ENCODE results near the gene MRPL36. TPM values are rescaled to one million over a fixed set of nuclear protein-coding genes. Genes with fewer than 3 reads are reported as not detected.
A peak's percentile ranks its signal among the peaks of the same experiment; 100 is the strongest.

MRPL36 gene
- total RNA-seq, 1 experiment from 2014 or later, result 61.2 TPM

DNA sequence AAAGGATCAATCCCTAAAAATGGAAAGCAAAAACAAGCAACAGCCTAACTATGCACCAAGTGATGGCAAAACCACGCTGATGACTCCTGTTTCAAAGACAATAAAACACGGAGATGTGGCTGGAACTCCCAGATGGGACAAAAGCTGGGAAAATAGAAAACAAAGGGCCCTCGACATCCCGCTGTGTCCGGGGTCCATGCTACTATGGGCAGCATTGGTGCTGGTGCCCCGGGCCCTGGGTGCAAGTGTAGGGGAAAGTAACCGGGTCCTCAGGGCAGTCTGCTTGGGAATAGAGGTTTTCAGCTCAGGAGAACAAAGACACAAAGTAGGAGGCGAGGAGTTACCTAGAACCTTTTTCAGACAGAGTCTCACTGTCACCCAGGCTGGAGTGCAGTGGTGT is 46.1 kb downstream of the MRPL36 start (continued):
- TF ChIP-seq ATF3 (CRISPR knock-in tag; conservative IDR thresholded peaks at IDR 0.05), result no peak
- TF ChIP-seq ZBTB43 (CRISPR knock-in tag; IDR thresholded peaks at IDR 0.05), result no peak
- no peak for TF ChIP-seq ZNF121 (CRISPR knock-in tag; IDR thresholded peaks at IDR 0.05)
- TF ChIP-seq AR (CRISPR knock-in tag; IDR thresholded peaks at IDR 0.05), result no peak
- TF ChIP-seq, protein P1, sequence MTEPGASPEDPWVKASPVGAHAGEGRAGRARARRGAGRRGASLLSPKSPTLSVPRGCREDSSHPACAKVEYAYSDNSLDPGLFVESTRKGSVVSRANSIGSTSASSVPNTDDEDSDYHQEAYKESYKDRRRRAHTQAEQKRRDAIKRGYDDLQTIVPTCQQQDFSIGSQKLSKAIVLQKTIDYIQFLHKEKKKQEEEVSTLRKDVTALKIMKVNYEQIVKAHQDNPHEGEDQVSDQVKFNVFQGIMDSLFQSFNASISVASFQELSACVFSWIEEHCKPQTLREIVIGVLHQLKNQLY (CRISPR knock-in tag; IDR thresholded peaks at IDR 0.05), result no peak
- TF ChIP-seq, protein P2, sequence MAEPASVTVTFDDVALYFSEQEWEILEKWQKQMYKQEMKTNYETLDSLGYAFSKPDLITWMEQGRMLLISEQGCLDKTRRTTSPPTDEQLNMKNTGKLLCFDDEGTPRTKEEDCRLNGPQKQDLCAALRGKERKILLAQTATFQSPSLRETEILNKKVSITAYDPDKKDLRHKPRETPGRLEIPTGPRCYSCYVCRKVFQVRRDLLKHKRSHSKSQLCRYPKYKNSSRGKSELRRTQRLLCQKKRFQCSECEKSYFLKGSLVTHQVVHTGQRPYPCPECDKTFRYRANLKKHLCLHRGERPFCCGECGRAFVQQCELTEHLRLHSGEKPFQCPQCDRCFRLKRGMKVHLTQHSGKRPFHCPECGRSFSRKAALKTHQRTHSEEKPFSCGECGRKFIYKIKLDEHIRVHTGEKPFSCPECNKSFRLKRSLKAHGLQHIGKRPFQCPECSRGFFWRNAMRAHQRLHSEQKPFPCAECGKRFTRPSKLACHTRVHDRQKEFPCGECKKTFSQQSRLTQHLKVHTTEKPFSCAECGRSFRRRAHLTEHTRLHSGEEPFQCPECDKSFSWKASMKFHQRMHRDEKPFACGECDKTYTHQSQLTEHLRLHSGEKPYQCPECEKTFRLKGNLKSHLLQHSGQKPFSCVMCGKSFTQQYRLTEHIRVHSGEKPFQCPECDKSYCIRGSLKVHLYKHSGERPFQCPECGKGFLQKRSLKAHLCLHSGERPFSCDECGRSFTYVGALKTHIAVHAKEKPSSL (CRISPR knock-in tag; conservative IDR thresholded peaks at IDR 0.05), result no peak
- no peak for TF ChIP-seq FOXK1 (CRISPR knock-in tag; IDR thresholded peaks at IDR 0.05)

- ChIA-PET POLR2A (no interaction called here), CTCF (interaction anchor here (2.8 kb wide), 1 partner anchor 11 kb away, joined by 10 read pairs; no protein-coding TSS in a partner anchor)
- Mint-ChIP-seq H3K4me1 (peaks cover 21% of the 10 kb centered on the region), H3K27me3 (ENCODE audit: low read depth) (no peaks in the 10 kb centered on the region), H3K36me3 (no peaks in the 10 kb centered on the region), H3K4me3 (no peak overlapping the region), H3K9me3 (0 out of 2 replicates have a peak, but pooled peaks cover 3% of the 10 kb centered on the region), H3K27ac (no peak overlapping the region)
- DNase-seq (ENCODE audit: low spot score) (peak; percentile 7), ATAC-seq (no peak)
- TF ChIP-seq, protein P3, sequence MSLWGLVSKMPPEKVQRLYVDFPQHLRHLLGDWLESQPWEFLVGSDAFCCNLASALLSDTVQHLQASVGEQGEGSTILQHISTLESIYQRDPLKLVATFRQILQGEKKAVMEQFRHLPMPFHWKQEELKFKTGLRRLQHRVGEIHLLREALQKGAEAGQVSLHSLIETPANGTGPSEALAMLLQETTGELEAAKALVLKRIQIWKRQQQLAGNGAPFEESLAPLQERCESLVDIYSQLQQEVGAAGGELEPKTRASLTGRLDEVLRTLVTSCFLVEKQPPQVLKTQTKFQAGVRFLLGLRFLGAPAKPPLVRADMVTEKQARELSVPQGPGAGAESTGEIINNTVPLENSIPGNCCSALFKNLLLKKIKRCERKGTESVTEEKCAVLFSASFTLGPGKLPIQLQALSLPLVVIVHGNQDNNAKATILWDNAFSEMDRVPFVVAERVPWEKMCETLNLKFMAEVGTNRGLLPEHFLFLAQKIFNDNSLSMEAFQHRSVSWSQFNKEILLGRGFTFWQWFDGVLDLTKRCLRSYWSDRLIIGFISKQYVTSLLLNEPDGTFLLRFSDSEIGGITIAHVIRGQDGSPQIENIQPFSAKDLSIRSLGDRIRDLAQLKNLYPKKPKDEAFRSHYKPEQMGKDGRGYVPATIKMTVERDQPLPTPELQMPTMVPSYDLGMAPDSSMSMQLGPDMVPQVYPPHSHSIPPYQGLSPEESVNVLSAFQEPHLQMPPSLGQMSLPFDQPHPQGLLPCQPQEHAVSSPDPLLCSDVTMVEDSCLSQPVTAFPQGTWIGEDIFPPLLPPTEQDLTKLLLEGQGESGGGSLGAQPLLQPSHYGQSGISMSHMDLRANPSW (CRISPR knock-in tag; conservative IDR thresholded peaks at IDR 0.05; ENCODE audit: low read depth), result no peak
- no peak for TF ChIP-seq HMGA2 (CRISPR knock-in tag; IDR thresholded peaks at IDR 0.05)
- TF ChIP-seq JAZF1 (CRISPR knock-in tag; IDR thresholded peaks at IDR 0.05), result no peak
- TF ChIP-seq KAT7 (CRISPR knock-in tag; IDR thresholded peaks at IDR 0.05; ENCODE audit: borderline replicate concordance), result no peak
- TF ChIP-seq, protein P4, sequence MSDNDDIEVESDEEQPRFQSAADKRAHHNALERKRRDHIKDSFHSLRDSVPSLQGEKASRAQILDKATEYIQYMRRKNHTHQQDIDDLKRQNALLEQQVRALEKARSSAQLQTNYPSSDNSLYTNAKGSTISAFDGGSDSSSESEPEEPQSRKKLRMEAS (CRISPR knock-in tag; IDR thresholded peaks at IDR 0.05), result no peak
- TF ChIP-seq, protein P5, sequence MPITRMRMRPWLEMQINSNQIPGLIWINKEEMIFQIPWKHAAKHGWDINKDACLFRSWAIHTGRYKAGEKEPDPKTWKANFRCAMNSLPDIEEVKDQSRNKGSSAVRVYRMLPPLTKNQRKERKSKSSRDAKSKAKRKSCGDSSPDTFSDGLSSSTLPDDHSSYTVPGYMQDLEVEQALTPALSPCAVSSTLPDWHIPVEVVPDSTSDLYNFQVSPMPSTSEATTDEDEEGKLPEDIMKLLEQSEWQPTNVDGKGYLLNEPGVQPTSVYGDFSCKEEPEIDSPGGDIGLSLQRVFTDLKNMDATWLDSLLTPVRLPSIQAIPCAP (CRISPR knock-in tag; IDR thresholded peaks at IDR 0.05), result no peak
- no peak for TF ChIP-seq NFATC4 (CRISPR knock-in tag; IDR thresholded peaks at IDR 0.05)
- TF ChIP-seq, protein P6, sequence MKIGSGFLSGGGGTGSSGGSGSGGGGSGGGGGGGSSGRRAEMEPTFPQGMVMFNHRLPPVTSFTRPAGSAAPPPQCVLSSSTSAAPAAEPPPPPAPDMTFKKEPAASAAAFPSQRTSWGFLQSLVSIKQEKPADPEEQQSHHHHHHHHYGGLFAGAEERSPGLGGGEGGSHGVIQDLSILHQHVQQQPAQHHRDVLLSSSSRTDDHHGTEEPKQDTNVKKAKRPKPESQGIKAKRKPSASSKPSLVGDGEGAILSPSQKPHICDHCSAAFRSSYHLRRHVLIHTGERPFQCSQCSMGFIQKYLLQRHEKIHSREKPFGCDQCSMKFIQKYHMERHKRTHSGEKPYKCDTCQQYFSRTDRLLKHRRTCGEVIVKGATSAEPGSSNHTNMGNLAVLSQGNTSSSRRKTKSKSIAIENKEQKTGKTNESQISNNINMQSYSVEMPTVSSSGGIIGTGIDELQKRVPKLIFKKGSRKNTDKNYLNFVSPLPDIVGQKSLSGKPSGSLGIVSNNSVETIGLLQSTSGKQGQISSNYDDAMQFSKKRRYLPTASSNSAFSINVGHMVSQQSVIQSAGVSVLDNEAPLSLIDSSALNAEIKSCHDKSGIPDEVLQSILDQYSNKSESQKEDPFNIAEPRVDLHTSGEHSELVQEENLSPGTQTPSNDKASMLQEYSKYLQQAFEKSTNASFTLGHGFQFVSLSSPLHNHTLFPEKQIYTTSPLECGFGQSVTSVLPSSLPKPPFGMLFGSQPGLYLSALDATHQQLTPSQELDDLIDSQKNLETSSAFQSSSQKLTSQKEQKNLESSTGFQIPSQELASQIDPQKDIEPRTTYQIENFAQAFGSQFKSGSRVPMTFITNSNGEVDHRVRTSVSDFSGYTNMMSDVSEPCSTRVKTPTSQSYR (CRISPR knock-in tag; IDR thresholded peaks at IDR 0.05), result no peak
- no peak for TF ChIP-seq PRRX2 (CRISPR knock-in tag; IDR thresholded peaks at IDR 0.05)
- TF ChIP-seq GRHL2 (CRISPR knock-in tag; IDR thresholded peaks at IDR 0.05; ENCODE audit: insufficient replicate concordance, severe bottlenecking), result no peak
- TF ChIP-seq ZNF671 (CRISPR knock-in tag; IDR thresholded peaks at IDR 0.05), result no peak
- no peak for TF ChIP-seq NFE2L1 (CRISPR knock-in tag; IDR thresholded peaks at IDR 0.05)
- TF ChIP-seq, protein P7, sequence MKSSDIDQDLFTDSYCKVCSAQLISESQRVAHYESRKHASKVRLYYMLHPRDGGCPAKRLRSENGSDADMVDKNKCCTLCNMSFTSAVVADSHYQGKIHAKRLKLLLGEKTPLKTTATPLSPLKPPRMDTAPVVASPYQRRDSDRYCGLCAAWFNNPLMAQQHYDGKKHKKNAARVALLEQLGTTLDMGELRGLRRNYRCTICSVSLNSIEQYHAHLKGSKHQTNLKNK (CRISPR knock-in tag; IDR thresholded peaks at IDR 0.05), result no peak
- TF ChIP-seq ZBTB43 (CRISPR knock-in tag; IDR thresholded peaks at IDR 0.05), result no peak
- TF ChIP-seq CREM (CRISPR knock-in tag; IDR thresholded peaks at IDR 0.05), result no peak
These were observed 46.8 kb downstream of the MRPL36 start for GRCh38 chr5:1752881-1753280.
